GM19238 (cell line): ENCODE data around the gene UBE2R2.
A peak's percentile ranks its signal among the peaks of the same experiment; 100 is the strongest.
"Not testable (repeated sequence)": the region's sequence is repeated elsewhere in the genome, so short reads cannot be mapped to it uniquely, and the experiment has no call there.

ENCODE experiments used
- DNase-seq: peaks from one replicate; pipeline ENCODE4 v3.0.0; 2011; ENCODE audit warnings: low spot score; ENCODE audit not compliant: insufficient read length

Gene UBE2R2, protein sequence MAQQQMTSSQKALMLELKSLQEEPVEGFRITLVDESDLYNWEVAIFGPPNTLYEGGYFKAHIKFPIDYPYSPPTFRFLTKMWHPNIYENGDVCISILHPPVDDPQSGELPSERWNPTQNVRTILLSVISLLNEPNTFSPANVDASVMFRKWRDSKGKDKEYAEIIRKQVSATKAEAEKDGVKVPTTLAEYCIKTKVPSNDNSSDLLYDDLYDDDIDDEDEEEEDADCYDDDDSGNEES

DNA sequence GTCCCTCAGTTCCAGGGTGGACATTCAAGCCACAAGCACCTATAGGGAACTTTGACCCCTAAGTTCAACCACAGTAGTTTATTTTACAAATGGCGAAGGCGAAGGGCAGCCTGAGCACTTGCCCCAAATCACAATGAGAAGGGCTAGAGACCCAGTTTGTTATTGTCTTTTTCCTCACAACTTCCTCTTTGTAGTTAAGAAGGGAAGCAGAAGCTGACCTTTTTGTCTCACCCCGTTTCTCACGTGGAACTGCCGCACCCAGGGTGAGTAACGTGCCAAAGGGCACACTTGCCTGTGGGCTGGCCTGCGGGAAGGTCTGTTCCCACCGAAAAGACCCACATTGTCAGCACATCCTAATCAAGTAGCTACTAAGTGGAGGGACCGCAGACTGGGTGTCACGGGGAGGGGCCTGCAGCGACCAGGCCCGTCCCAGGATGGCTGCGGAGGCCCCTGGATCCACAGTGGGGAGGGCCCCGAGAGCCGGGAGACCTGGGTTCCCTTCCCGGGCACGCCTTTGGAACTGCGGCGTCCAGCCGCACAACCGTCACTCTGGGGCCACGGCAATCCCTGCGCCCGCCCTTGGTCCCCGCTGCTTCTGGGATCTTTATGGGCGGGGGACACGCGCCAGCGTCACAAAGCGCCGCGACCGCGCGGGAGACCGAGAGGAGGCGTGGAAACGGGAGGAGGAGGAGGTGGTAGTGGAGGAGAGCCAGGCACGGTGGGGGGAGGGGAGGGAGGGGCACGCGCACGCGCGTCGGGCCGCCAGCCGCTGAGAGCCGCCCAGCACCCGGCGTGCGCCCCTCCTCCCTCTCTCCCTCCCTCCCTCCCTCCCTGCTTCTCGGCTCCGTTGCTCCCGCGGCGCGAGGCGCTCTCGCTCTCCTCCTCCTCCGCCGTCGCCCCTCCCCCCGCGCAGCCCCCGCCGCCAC is at the start of gene UBE2R2:
Gene UBE2R2, plus strand, starts transcription at position 834 of the 926 bp plus-strand sequence. CDS start 598 bp downstream, outside the sequence.
- peak; percentile 95 for DNase-seq

DNA sequence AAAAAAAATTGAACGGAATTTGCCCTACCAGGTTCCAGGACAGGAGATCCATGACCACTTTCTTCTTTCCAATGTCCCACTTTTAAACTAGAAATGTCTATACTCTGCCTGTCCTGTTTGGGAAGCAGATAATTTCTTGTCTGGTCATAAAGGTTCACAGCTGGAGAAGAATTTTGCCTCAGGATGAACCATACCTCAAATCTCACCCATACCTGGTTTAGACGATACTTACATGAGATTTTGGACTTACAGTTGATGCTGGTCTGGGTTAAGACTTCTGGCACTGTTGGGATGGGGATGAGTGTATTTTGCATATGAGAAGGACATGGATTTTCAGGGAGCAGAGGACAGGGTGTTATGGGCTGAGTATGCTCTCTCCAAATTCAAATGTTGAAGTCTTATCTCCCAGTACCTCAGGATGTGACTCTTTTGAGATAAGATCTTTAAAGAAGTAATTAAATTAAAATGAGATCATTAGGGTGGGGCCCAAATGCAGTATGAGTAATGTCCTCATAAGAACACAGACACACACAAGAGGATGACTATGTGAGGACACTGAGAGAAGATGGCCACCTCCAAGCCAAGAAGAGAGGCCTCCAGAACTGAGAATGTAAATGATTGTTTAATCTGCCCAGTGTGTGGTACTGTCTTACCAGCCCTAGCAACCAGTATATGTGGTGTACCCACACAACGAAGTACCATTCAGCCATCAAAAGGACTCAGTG is 46.6 kb upstream of the UBE2R2 start:
- not testable (repeated sequence) for DNase-seq

DNA sequence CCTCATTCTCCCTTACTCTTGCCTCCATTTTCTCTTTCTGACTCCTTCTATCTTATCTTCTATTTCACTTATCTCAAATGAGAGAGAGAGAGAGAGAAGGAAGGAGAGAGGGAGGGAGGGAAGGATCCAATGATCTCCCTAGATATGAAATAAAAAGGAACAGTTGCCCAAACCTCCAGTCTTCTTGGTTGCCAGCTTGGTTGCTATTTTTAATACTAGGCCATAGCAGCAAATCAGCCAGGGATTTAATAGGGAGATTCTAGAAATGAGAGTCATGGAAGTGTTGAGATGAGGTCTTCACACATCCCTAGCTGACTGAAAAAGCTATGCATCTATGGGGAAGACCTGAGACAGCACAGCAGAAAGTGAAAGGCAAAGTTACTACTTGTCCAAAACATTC is 43.8 kb upstream of the UBE2R2 start:
- not testable (repeated sequence) for DNase-seq

DNA sequence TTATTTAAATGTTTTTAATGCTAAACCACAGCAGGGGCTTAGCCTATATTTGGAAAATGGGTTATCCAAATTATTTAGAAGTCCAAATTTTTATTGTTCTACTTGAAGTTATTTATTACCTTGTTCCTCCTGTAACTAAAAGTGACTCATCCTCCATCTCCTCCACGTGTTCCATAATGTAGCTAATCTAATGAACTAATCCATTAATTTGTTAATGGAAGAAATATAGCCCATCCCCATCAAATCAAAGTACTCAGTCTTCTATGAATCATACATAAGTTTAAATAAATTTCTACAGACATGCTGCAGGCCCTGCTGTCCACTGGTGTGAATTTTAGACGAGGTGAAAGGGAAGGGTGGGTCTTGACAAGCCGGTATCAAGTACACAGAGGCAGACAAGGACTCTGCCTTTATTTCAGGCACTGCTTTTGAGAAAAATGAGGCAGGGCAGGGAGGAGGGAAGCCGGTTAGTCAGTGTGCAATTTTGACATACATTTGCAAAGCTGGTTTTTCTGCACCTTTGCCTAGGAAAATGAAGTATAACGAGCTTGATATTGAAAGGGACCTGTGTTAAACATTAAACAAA is 42.8 kb upstream of the UBE2R2 start:
- not testable (repeated sequence) for DNase-seq

DNA sequence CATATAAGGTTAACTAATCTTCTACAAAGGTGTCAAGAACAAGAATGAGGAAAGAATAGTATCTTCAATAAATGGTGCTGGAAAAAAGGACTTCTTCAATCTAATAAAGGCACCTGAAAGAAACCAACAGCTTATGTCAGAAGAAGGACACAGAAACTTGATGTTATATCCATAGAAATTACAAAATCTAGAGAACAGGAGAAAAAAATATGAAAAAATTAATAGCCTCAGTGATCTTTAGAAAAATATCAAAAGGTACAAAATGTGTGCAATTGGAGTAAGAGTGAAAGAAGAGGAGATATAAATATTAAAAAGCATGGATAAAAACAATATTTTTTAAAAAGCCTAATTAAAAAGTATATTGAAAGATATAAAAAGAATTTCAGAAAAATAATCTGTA is 40.4 kb upstream of the UBE2R2 start:
- no peak for DNase-seq

DNA sequence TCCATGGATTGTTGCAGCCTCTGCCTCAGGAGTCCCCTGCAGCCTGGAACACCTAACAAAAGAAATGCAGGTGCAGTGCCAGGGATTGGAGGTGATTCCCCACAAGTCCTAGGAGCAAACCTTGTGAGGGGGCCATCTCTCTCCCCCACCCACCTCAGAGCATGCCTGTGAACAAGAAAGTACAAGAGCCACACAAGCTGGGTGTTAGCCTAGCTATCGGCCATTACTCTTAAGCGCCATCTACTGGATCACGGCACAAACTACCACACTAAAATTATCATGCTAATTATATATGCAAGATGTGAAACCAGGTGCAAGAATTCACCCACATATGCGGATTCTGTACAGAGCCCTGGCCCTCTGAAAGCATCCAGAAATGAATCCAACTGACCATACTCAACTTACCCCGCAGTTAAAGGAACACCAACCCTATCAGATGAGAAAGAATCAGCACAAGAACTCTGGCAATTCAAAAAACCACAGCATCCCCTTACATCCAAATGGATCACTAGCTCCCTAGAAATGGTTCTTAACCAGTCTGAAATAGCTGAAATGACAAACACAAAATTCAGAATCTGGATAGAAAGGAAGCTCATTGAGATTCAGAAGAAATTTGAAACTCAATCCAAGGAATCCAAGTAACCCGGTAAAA is 38.1 kb upstream of the UBE2R2 start:
- DNase-seq: peak; percentile 30

DNA sequence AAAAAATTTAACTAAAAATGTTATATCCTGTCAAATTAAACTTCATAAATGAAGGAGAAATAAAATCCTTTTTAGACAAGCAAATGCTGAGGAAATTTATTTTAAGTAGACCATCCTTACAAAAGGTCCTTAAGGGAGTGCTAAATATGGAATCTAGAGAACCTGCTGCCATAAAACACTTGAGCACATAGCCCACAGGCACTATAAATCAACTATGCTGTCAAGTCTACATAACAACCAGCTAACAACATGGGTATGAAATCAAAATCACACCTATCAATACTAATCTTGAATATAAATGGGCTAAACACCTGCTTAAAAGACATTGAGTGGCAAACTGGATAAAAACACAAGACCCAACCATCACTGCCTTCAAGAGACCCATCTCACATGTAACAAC is 36.7 kb upstream of the UBE2R2 start:
- no peak for DNase-seq

DNA sequence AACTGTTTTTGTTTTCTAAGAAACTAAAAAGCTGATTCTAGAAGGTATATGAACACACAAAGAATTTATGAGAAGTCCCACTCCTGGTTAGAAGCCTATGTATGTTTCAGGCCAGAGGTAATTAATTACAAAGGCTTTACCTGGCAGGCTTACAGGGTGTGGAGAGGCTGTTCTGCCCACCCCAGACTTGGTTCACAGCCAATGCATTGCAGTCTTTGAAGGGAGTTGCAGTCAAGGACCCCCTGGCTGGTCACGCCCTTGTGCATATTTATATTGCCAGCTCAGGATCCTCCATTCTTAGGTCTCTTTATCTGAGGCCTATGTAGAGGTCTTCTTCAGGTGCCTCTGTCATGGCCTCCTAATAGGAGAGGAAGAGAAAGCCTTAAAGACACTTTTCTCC is 35.2 kb upstream of the UBE2R2 start:
- no peak for DNase-seq

DNA sequence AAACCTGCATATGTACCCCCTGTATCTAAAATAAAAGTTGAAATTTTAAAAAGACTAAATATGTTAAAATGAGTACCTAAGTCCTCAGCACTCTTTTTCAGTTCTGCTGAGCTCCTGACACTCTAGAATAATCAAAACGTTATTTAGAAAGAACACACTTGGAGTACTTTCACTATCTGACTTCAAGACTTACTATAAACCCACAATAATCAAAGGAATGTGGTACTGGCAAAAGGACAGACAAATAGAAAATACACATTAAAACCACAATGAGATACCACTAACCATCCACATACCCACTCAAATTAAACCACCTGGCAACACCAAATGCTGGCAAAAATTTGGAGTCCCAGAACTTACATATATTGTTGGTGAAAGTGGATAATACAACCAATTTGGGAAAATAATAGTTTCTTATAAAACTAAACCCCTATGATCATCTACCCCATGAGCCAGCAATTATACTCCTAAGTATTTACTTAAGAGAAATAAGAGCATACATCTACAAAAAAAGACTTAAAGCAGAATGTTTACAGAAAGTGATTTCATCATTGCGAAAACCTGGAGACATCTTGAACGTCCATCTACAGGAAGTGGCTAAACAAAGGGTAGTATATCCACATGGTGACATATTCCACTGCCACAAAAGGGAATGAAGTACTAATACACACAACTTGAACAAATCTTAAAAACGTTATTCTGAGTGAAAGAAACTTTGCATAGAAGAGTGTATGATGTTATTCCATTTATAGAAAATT is 34.4 kb upstream of the UBE2R2 start:
- DNase-seq: no peak

DNA sequence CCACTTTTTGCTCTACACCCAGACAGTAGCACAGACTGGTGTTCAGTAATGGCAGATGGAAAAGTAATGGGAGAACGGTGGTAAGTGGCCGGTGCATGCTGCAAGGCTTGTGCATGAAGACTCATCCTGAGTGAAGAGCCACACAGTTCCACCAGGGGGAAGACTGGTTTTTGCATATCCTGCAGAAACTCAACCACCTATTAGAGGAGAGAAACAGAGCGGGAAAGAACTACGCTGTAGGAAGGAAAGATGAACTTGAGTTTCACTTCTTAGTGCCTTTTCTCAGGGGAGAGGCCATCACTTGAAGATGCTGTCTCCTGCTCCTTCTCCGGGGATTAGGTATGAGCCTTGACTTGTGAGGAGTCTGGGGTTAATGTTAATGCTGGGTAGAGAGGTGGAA is 31.0 kb upstream of the UBE2R2 start:
- DNase-seq: no peak

DNA sequence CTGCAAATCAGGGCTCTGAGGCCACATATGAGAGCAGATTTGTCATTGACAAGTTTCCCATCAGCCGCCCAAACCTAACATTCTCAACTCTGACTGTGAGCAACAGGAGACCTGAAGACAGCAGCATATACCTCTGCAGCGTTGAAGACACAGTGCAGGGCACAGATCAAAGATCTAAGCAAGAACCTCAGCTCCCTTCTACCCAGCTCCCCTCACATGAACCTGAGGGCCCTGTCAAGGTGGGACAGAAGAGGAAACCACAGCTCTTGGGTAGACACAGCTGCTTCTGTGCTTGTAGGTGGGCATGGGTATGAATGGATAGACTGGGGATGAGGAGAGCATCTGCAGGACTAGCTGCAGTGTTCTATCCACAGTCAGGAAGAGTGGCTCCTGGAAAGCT is 30.3 kb upstream of the UBE2R2 start:
- no peak for DNase-seq

DNA sequence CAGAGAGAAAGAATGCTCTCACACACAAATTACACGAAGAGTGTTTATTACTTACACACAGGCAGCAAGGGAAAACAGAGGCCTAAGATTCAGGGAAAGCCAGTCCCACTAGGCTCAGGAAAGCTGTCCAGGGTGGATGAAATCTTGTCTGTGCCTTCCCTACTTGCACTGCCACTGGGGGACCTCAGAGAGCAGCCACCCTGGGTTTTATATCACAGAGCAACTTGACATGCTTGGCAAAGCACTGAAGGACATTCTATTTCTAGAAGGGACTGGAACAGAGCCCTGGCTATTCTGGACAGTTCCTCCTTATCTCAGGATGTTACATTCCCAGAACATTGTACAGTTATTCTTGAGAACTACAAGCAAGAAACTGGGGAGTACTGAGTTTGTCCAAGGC is 29.1 kb upstream of the UBE2R2 start:
- DNase-seq: no peak

DNA sequence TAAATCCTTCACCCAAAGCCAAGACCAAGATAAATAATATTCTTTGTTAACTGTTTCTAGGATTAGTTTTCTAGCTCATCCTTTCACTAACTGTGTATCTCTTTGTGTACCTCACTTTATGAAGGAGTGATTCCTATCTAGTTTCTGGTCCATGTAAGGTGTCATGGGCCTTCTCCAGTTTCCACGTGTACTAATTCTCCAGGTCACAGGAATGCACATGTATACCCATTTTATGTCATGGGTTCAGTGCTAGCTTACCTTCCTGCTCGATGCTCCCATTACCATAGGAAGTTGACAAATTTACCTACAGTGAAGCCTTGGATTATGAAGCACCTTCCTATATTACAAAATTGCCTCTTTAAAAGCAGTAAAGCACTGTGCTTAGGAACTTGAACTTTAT is 27.5 kb upstream of the UBE2R2 start:
- not testable (repeated sequence) for DNase-seq

DNA sequence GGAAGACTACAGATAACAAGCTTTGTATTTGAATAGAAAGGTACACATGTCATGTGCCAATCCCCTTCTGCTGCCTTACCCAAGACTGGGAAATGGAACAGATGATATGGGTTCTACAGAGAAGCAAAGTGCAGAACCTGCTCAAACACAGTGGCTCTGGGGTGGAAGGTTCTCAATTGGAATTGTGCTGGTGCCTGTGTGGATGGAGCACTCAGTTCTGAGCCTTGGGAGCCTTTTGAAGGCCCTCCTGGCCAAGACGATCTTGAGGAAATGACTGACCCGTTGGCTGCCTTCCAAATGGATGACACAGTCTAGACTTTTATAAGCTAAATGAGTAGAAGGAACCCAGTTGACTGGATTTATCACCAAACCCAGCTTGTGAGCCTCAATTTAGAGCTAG is 25.8 kb upstream of the UBE2R2 start:
- DNase-seq: no peak

DNA sequence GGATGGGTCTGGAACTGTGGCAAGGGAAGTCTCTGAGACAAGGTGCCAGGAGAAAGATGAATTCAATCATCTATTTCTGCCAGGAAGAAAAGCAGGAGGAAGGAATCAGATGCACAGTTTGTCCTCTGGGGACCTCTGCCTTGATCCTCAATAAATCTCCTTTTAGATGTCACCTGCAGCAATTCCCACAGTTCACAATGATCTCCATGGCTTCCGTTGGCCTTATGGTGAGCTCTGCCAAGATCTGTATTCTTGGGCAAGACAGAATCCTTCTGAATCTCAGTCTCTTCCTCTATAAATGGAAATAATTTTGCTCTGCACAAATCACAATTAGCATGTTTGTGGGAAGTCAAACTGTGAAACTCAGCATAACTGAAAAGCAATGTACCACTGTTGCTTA is 23.5 kb upstream of the UBE2R2 start:
- DNase-seq: not testable (repeated sequence)

DNA sequence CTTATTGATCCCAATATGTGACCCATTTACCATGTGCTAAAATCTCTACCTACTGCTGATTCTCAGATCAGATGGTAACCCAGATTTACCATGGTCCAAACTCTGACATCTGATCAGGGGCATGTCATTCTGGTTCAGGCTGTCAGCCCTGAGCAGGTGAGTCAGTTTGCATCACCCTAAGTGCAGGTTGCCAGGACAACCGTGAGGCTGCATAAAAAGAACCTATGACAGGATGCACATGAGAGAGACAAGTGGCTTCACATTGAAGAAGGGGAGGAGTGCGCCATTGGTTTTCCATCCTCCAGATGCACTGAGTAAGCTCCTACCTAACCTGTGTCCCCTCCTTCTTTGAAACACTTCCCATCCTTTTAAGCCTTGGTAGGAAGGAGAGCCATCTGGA is 22.4 kb upstream of the UBE2R2 start:
- DNase-seq: no peak

DNA sequence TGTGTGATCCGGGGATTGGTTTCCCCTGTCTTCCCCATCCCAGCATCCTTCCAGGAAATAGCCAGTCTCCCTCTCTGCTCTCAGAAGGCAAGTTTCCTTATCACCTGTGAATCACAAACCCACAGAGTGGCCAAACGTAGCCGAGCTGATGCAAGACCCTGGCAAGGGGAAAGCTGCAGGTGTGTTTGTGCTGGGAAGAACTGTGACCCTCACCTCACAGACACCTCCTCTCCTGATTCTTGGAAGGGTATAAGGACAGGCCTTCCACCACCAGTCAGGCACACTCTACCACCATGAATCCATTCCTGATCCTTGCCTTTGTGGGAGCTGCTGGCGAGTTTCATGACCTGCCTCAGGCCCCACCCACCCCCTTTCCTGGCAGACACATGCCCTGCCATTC is 21.7 kb upstream of the UBE2R2 start, which contains the start of gene PRSS3:
Gene PRSS3, plus strand, starts transcription at position 281 of the 400 bp plus-strand sequence. Its CDS starts 13 bp downstream, at position 294.
- no peak for DNase-seq

DNA sequence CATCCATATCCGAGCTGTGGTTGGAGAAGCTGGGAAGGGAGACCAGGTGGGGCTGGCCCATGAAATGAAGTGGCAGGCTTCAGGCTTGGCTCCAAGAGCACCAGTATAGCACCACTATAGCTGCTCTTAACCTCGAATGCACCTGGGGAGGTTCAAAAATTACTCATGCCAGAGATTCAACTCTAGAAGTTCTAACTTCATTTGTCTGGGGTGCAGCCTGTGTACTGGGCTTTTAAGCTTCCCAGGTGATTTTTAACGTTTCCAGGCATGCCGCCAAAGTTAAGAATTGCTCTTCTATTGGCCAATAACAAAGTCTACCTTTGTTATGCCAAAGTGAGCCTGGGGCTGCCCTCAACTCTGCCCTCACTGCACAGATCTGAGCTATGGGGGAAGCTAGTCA is 21.1 kb upstream of the UBE2R2 start:
- DNase-seq: no peak

DNA sequence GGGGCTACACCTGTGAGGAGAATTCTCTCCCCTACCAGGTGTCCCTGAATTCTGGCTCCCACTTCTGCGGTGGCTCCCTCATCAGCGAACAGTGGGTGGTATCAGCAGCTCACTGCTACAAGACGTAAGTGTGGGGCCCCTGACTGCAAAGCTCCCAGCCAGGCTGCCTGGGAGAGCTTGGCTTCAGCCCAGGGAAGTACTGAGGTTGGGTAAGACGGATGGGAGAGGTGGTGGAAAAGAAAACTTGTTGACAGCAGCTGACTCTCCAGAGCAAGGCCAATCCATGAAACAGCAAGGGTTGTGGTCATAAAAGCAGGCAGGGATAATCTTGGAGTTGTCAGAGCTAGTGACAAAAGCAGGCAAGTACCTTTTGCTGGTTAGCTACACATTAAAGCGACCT is 20.3 kb upstream of the UBE2R2 start:
- DNase-seq: not testable (repeated sequence)

DNA sequence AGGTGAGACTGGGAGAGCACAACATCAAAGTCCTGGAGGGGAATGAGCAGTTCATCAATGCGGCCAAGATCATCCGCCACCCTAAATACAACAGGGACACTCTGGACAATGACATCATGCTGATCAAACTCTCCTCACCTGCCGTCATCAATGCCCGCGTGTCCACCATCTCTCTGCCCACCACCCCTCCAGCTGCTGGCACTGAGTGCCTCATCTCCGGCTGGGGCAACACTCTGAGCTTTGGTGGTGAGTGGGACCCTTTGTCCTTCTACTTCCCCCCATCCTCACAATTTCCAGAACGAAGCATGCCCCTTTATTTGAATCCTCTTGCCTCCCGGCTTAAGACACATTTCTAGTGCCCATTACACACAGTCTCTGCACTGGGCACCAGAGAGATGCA is 19.1 kb upstream of the UBE2R2 start:
- no peak for DNase-seq
